DOHH2 (cell line): ENCODE measurements around the gene FERMT1.

Experiments used
- CTCF ChIP-seq: fragments of 200-600 bp; sonication (generic); IDR thresholded peaks from one replicate; pipeline ENCODE4 v1.5.1; 2014; ENCODE audit warnings: antibody characterized with exemption, mild to moderate bottlenecking, low read depth, low read length; ENCODE audit not compliant: poor library complexity, severe bottlenecking
- EZH2phosphoT487 ChIP-seq: fragments of 200-600 bp; sonication (generic); IDR thresholded peaks from 2 replicates; pipeline ENCODE4 v1.6.1; 2017; ENCODE audit warnings: borderline replicate concordance, mild to moderate bottlenecking, antibody characterized with exemption, low read length, moderate library complexity, mixed read lengths

GRCh38 chr20:6086868-6087267, 36.0 kb downstream of the FERMT1 start:
- TF ChIP-seq CTCF (no peak), EZH2phosphoT487 (no peak)
